22Rv1 (cell line): Measurements from ENCODE around the gene IL1F10.

Experiments
- ZFX ChIP-seq: fragments of 450-650 bp; IDR thresholded peaks from 2 replicates; pipeline ENCODE4 v1.6.1; 2017; ENCODE audit warnings: antibody characterized with exemption, borderline replicate concordance
- TF ChIP-seq, protein P1 (sequence below): fragments of 450-650 bp; IDR thresholded peaks from 2 replicates; pipeline ENCODE4 v1.5.1; 2017; ENCODE audit warnings: mild to moderate bottlenecking

GRCh38 chr2:113085542-113085941, 17.8 kb downstream of the IL1F10 start:
- TF ChIP-seq, protein P1, sequence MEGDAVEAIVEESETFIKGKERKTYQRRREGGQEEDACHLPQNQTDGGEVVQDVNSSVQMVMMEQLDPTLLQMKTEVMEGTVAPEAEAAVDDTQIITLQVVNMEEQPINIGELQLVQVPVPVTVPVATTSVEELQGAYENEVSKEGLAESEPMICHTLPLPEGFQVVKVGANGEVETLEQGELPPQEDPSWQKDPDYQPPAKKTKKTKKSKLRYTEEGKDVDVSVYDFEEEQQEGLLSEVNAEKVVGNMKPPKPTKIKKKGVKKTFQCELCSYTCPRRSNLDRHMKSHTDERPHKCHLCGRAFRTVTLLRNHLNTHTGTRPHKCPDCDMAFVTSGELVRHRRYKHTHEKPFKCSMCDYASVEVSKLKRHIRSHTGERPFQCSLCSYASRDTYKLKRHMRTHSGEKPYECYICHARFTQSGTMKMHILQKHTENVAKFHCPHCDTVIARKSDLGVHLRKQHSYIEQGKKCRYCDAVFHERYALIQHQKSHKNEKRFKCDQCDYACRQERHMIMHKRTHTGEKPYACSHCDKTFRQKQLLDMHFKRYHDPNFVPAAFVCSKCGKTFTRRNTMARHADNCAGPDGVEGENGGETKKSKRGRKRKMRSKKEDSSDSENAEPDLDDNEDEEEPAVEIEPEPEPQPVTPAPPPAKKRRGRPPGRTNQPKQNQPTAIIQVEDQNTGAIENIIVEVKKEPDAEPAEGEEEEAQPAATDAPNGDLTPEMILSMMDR: no peak
- no peak for TF ChIP-seq ZFX
